ENCODE measurements around the gene RRP15. TPM values are rescaled to one million over a fixed set of nuclear protein-coding genes. Genes with fewer than 3 reads are reported as not detected.

Gene RRP15
- polyA plus RNA-seq, 3 donors, result 0.81 to 7.6 (median 4.6) TPM

DNA sequence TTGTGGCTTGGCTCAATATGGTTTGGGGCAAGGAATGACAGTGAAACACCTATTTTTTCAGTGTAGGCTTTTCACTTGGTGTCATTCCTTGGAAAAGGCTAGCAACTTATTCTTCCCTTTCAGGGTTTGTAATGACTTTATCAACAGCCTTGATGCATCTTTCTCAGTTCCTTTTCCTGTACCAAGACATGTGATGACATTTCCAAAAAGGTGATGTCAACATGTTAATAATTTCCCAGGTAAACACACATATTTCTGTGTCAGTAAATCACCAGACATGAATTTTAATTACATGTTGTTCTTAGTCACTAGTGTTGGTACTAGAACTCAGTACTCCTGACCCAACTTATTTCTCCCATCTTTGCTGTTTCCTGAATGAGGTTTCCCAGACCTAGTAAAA, 37.8 kb upstream of the RRP15 start:
- TF ChIP-seq, protein P1, sequence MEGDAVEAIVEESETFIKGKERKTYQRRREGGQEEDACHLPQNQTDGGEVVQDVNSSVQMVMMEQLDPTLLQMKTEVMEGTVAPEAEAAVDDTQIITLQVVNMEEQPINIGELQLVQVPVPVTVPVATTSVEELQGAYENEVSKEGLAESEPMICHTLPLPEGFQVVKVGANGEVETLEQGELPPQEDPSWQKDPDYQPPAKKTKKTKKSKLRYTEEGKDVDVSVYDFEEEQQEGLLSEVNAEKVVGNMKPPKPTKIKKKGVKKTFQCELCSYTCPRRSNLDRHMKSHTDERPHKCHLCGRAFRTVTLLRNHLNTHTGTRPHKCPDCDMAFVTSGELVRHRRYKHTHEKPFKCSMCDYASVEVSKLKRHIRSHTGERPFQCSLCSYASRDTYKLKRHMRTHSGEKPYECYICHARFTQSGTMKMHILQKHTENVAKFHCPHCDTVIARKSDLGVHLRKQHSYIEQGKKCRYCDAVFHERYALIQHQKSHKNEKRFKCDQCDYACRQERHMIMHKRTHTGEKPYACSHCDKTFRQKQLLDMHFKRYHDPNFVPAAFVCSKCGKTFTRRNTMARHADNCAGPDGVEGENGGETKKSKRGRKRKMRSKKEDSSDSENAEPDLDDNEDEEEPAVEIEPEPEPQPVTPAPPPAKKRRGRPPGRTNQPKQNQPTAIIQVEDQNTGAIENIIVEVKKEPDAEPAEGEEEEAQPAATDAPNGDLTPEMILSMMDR (IDR thresholded peaks at IDR 0.05), result no peak
- no peak overlapping the region for H3K4me3 ChIP-seq (replicated peaks in 1 of 3; ENCODE audit: low read depth in 2 of 3, low read length in 3 of 3)
- Mint-ChIP-seq H3K36me3 (no peaks in the 10 kb centered on the region), H3K27ac (no peak overlapping the region), H3K9me3 (no peaks in the 10 kb centered on the region), H3K4me3 (no peak overlapping the region), H3K4me1 (no peaks in the 10 kb centered on the region), H3K27me3 (ENCODE audit: low read depth in 3 of 3) (peaks cover 1 to 3% (median 3%) of the 10 kb centered on the region in 3 donors)
- H4K20me1 ChIP-seq (ENCODE audit: insufficient read depth, low read length), result no peaks in the 10 kb centered on the region
- H3K4me2 ChIP-seq (replicated peaks; ENCODE audit: extremely low read depth, low read length, poor library complexity, severe bottlenecking), result no peak overlapping the region
- H2AFZ ChIP-seq (ENCODE audit: insufficient read depth, low read depth, low read length, poor library complexity, severe bottlenecking), result no peak overlapping the region
- H3K4me1 ChIP-seq (ENCODE audit: control insufficient read depth in 1 of 2, insufficient read depth in 2 of 2, low read length in 2 of 2), result no peaks in the 10 kb centered on the region
- H3K36me3 ChIP-seq (replicated peaks in 1 of 2; ENCODE audit: control insufficient read depth in 1 of 2, insufficient read depth in 2 of 2, low read length in 2 of 2), result no peaks in the 10 kb centered on the region
- H3K79me2 ChIP-seq (ENCODE audit: insufficient read depth, low read length), result no peaks in the 10 kb centered on the region
- H3K9me3 ChIP-seq (replicated peaks in 1 of 2; ENCODE audit: control insufficient read depth in 1 of 2, insufficient read depth in 1 of 2, low read length in 2 of 2), result no peaks in the 10 kb centered on the region
- no peak for DNase-seq
- H3K9ac ChIP-seq (ENCODE audit: insufficient read depth, low read length, poor library complexity, severe bottlenecking), result no peak overlapping the region
- intact Hi-C loops (cut with micrococcal nuclease), result no loop called here
- H3K27ac ChIP-seq (ENCODE audit: low read depth in 1 of 2, low read length in 2 of 2), result no peak overlapping the region
- peaks cover 0 to 2% of the 10 kb centered on the region in 2 donors for H3K27me3 ChIP-seq (ENCODE audit: control insufficient read depth in 2 of 2, insufficient read depth in 2 of 2, low read length in 2 of 2)

DNA sequence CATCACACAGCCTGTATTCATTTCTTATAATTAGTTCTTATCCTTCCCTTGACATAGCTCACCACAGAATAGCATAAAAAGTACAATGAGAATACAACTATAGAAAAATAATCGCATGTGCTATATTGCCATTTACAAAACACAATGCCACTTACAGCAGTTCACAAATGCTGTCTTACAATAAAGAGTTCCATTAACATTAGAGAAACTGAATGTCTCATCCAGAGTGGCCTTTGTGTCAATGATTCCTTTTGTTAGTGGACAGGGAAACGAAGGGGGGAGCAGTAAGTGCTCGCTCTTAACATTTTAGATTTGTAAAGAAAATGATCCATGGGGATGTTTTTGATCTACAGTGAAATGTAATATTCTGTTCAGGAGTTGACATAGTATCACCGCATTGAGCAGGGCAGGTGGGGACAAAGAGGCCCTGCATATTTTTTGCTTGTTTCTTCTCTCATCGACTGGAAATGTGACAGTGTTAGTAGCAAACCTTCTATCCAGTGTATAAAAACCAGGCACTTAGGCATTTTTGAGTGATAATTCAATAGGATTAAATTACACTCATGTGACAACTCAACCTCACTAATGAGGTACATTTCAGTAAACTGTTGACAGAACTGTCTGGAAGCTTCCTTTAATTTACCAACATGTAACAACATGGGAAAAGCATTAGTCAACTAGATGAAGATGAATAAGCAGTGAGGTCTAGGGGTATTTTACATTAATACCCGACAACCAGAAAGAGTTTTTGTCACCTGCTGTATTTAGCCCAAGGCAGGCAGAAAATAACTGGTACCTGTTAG, 35.6 kb upstream of the RRP15 start:
- TF ChIP-seq, protein P1 (IDR thresholded peaks at IDR 0.05), result no peak
- Mint-ChIP-seq H3K9me3 (no peaks in the 10 kb centered on the region), H3K27ac (no peak overlapping the region)

More for the DNA sequence above, 35.6 kb upstream of the RRP15 start:
- Mint-ChIP-seq H3K36me3 (no peaks in the 10 kb centered on the region), H3K4me3 (no peak overlapping the region), H3K4me1 (no peaks in the 10 kb centered on the region), H3K27me3 (ENCODE audit: low read depth in 3 of 3) (peaks cover 1 to 5% (median 4%) of the 10 kb centered on the region in 3 donors)
- intact Hi-C loops (cut with micrococcal nuclease), result no loop called here
- Histone ChIP-seq H4K20me1 (ENCODE audit: insufficient read depth, low read length) (no peaks in the 10 kb centered on the region), H3K9ac (ENCODE audit: insufficient read depth, low read length, poor library complexity, severe bottlenecking) (no peak overlapping the region), H3K4me2 (replicated peaks; ENCODE audit: extremely low read depth, low read length, poor library complexity, severe bottlenecking) (no peak overlapping the region), H2AFZ (ENCODE audit: insufficient read depth, low read depth, low read length, poor library complexity, severe bottlenecking) (no peak overlapping the region), H3K9me3 (replicated peaks in 1 of 2; ENCODE audit: control insufficient read depth in 1 of 2, insufficient read depth in 1 of 2, low read length in 2 of 2) (no peaks in the 10 kb centered on the region), H3K4me1 (ENCODE audit: control insufficient read depth in 1 of 2, insufficient read depth in 2 of 2, low read length in 2 of 2) (no peaks in the 10 kb centered on the region), H3K27ac (ENCODE audit: low read depth in 1 of 2, low read length in 2 of 2) (no peak overlapping the region), H3K4me3 (replicated peaks in 1 of 3; ENCODE audit: low read depth in 2 of 3, low read length in 3 of 3) (no peak overlapping the region), H3K36me3 (replicated peaks in 1 of 2; ENCODE audit: control insufficient read depth in 1 of 2, insufficient read depth in 2 of 2, low read length in 2 of 2) (no peaks in the 10 kb centered on the region), H3K27me3 (ENCODE audit: control insufficient read depth in 2 of 2, insufficient read depth in 2 of 2, low read length in 2 of 2) (peaks cover 0 to 2% of the 10 kb centered on the region in 2 donors), H3K79me2 (ENCODE audit: insufficient read depth, low read length) (no peaks in the 10 kb centered on the region)
- no peak for DNase-seq
- 61% methylated on average over 5 of the region's 6 CpGs for WGBS (ENCODE audit: insufficient coverage)

All from CD14-positive monocyte (primary cell).